Stimulated activated naive CD4-positive, alpha-beta T cell (primary cell): Measurements from ENCODE around the gene ZNF343.
"Not testable (repeated sequence)": the region's sequence is repeated elsewhere in the genome, so short reads cannot be mapped to it uniquely, and the experiment has no call there.

Experiments used
- DNase-seq, 6 experiments: peaks; one replicate each; lab custom pipeline; 2025; lab: John Stamatoyannopoulos, UW

ZNF343 gene

DNA sequence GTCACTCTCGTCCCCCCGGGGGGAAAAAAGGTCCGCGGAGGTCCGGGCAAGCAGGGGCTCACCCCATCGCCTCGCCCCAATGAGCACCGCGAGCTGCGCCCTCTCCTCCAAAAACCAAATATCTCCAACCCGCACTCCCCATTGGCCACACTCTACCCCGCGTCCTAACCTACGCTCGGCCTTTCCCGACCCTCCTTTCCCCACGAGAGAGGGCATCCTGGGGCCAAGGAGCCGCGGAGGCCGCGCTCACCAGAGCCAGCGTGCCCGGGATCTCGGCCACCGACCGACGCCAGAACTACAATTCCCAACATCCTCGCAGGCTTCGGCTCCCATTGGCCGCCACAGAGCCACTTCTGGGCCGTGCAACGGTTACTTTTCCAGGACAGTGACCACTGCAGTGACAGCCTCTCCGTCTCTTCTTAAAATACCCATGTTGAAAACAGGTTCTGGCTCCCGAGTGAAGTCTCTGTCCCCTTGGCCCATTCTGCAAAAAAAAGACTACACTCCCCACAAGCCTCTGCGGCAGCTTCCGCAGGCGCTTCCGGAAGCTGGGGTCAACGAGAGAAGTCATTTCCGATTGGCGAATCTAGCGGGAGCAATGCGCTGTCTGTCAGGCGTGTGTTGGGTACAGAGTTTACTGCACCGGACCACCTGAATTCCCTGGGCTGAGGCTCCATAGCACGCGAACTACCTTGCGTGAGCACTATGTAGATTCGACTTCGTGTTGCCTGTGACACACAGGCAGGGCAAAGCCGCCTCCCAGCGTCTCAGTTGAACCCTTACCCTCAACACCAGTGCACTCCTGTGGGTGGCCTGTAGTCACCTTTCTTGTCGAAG is at the start of gene ZNF343:
Gene ZNF343 (minus strand): TSS at position 285 of the 837 bp plus-strand sequence. CDS start 15,020 bp downstream, outside the sequence.
- peak; percentile 55 to 94 (median 75) for DNase-seq

DNA sequence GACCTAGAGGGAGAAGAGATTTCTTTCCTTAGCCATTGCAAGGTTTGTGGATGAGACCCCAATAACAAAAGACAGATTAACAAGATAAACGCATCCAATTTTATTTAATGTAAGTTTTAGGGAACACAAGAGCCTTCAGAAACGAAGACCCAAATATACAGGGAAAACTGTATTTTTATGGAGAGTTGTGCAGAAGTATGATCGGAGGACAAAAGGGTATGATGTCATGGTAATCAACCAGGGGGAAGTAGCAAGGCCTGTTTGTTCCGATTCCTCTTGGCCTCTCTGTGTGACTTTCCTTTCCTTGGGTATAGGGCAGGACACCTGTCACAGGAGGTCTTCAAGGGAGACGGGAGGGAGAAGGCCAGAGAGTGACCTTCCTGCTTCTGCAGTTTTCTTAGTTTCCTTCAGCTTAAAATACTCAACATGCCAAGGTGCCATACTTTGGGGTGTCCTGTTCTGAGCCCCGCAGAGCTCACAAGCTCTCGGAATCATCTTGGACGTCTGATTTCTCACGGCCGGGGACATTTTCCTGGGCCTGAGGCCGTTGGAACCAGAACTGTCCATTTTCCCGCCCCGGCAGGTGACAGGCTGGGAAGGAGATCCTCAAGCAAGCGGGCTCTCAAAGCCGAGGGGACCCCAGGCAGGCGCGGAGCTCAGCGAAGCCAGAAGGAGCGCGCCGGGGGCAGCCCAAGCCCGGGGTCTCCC is 49.3 kb upstream of the ZNF343 start:
- DNase-seq, result no peak

DNA sequence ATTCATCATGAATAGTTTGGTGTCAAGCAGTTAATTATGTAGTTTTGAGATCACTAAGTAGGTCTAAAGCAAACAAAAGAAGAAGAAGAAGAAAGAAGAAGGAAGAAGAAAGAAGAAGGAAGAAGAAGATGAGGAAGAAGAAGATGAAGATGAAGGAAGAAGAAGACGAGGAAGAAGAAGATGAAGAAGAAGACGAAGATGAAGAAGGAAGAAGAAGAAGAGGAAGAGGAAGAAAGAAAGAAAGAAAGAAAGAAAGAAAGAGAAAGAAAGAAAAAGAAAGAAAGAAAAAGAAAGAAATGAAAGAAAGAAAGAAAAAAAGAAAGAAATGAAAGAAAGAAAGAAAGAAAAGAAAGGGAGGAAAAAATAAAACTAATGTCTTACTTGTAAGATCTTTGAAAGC is 36.9 kb upstream of the ZNF343 start:
- no peak for DNase-seq

DNA sequence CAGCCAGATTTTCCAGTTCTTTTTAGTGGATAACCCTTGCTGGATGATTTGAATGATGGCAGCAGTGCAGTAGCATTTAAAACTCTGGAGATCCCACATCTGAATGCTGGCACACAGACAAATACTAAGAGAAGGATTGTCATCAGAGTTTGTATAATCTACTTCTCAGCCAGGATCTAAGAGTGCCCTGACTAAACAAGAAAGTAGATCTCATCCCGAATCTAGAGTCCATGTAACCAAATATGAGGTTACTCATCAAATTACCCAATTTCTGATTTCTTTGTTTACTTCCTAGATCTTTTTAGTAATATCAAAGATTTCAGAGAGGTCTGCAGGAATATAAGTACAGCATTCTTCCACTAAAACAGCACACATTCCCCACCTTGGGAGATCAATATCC is 35.5 kb upstream of the ZNF343 start:
- no peak for DNase-seq

DNA sequence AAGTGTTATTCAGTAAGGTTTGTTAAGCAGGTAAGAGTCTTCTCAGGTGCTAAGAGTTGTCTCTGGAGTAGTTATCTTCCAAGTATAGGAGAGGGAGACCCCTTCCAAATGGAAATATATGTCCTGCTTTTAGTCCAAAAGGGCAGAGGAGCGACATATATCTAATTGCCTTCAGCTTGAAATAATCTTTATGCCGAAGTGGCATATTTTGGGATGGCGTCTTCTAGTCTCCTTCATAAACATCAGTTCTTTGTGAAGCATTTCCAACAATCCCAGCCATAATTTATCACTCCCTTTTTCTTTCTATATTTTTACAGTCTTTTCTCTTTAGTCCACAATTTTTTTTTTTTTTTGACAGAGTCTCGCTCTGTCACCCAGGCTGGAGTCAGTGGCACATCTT is 33.6 kb upstream of the ZNF343 start:
- no peak for DNase-seq

DNA sequence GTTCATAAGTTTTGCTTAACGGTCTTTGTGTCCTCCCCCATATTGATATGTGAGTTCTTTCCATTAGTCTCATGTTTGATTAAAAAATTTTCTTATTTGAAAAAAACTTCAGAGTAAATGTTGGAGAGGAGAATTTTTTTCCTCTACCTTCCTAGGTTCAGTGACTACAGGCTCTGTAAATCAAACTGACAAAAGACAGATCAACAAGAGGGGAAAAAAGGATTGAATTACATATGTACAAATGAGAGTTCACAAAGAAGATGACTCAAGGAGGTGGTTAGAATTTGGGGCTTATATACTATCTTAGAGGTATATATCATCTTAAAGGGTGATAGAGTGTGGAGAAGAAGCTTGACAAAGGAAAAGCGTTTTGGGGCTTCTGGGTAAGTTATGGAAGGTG is 33.2 kb upstream of the ZNF343 start:
- DNase-seq, result no peak

DNA sequence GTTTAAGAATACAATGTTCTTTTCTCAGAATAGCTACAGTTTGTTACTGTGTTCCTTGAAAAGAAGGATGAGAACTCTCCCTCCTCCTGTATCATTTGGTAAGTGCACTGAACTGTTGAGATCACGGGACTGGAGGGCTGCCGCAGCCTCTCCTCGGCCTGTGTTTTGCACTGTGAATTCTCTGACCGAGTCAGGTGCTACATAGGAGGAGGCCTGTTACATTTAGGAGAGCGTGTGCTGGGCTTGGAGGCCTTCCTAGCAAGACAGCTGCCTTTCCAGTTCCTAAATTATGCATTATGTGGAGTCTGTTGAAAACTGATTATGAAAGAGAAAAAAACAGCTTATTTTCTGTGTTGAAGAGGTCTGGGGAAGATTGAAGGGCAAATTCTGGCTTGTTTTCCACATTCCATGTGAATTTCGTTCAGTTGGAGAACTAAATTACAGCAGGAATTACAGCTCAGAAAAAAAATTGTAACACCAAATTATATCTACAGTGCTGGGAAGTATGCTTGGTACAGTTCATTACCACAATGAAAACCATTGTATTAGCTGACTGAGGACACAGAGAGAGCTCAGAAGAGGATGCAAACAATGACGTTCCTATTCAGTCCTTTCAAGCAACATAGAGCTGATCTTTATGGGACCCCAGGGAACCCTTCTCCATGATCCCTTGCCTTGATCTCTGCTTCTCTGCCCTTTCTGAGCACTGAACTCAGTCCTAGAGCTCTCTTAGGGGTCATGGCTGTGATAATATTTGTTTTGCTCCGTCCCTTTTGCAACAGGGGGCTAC is 30.4 kb upstream of the ZNF343 start:
- DNase-seq, result no peak

DNA sequence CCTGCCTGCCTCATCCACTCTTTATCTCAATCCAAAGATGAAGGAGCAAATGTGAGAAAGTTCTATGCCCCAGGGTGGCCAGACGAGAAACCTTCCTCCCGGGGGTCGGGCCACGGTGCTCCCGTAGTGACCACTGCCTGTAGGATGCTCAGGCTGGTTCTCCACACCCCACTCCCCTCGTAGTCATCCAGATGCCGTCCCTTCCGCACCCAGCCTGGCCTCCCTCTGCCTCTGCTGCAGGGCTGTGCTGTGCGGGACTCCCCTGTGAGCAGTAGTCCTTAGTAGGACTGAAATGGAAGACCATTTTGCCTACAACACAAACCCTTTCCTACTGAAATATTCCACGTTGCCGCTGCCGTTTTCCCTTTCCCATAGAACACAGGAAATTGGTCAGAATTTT is 29.6 kb upstream of the ZNF343 start:
- no peak for DNase-seq

DNA sequence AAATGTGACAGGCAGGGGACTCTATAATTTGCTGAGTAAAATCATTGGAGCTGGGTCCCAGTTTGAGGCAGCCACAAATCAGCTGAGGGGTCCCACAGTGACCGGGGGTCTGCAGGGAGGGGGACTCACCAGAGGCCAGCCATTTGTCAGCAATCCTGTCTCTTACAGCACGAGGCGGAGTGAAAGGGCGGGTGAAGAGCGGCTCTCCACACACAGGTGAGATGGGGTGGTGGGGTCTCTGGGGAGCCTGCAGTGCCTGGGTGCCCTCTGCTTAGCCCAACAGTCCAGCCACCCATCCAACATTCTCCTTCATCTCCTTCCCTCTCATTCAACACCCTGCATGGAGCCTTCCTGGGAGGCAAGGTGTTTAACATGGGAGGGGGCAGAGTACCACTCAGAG is 28.4 kb upstream of the ZNF343 start:
- DNase-seq, result no peak

DNA sequence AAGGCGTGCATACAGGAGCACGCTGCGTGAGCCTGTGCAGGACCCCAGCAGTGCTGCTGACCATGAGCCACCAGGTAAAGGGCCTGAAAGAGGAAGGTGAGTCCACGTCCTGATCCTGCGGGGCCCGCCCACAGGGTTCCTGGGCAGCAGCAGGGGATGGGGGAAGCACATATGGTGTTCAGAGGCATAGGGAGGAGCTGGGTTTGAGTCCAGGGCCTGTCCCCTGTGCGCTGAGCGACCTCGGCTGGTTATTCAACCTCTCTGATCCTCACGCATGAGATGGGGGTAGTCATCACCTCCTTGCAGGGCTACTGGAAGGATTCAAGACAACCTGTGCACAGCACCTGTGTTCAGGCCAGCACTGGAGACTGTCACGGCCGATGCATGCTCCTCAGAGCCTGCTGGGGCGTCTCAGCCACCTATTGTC is 27.9 kb upstream of the ZNF343 start, which contains the start of gene TMC2:
Gene TMC2 (plus strand): TSS at position 14 of the 427 bp plus-strand sequence. CDS start 49 bp downstream, at position 63.
- no peak for DNase-seq

DNA sequence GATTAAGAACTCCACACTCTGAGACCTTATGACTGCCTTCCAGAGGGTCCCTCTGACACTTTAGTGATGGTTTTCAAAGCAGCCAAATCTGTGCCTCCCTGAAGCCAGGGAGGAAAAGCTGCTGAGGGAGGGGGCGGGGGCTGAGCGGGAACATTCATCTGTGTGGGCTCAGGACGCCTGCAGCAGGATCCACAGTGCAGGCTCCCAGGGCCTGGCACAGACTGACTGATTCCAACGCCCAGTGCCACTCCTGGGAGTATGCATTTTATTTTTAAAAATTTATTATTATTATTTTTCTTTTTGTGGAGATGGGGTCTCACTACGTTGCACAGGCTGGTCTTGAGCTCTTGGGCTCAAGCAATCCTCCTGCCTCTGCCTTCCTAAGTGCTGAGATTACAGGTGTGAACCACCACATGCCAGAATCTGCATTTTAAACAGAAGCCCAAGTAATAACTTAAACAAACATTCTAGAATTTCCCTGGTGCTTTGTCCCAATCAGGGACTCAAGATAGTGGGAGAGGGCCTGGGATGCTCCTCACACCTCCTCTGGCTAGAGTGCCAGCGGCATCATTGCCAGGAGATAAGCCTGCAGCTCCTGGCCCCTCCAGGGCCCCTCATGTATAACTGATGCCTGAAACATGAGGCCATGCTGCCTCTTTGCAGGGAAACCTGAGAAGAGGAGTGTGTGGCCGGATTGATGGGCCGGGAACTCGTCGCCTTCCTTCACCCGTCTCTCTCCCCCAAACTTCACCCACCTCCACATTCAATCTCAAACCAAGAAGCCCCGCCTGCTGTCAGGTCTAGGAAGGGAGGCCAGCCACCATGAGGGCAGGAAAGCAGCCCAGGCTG is 27.2 kb upstream of the ZNF343 start:
- DNase-seq, result no peak

DNA sequence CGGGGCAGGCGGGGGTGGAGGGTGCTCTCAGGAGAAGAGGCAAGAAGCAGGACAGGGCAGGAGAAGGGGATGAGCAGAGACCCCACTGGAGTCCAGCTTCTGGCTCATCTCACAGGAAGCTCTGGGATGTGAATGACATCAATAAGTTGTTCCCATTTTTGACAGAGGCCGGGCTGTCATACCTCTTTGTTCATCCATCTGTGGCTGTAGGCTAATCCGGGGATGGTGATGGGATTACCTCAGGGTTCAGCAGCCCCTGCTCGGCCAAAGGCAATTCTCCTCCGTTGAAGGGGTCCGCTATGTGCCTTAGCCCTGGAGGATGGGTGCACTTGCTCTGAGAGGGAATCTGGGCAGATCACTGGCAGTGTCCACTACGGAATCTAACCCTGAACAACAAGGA is 24.4 kb upstream of the ZNF343 start:
- no peak for DNase-seq

DNA sequence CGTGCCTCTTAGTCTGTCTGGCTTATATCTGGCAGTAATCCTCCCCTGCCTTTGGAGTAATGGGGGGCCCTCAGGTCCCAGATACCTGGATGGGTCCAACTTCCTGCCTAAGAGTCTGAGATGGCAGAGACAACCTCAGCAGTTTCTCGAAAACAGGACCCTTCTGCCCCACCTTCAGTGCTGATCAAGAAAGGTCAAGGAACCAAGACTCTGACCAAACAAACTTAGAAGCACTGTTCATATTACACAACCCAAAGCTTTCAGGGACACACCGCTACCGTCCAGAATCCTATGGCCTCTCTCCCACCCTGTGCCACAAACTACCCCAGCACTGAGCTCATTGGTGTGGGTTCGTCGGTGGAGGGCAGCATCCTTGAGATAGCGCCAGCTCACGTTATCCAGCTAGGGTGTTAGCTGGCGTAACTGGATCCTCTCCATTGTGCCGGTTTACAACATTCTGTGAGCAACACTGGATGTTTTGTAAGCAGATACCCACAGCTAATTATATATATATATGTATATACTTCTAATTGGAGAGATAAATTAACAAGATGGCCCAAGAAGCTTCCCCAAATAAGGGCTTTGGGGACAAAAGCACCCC is 20.1 kb upstream of the ZNF343 start:
- DNase-seq, result no peak

DNA sequence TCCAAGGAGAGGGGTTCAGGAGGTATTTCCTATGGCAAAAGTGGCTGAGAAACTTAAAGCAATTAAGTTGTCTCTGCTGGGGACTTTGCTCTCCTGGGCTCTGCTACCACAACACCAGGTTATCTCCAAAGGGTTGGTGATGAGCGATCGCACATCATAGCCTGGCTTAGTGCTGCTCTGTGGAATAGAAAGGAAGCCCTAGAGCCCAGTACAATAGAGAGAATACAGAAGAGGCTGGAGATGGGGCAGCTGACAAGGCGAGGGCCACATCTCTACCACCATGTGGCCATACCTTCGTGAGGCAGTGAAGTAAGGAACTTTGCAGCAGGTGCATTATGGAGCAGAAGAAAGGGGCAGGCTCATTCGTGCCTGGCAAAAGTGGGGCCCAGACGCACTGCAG is 19.0 kb upstream of the ZNF343 start:
- DNase-seq, result no peak

DNA sequence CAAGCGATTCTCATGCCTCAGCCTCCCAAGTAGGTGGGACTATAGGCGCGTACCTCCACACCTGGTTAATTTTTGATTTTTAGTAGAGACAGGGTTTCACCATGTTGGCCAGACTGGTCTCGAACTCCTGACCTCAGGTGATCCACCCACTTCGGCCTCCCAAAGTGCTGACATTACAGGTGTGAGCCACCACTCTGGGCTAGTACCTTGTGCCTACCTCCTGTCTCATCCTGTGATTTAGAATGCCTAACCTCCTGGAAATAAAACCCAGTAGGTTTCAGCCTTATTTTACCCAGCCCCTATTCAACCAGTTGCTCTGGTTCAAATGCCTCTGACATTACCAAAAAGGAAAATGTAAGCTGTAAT is 17.5 kb upstream of the ZNF343 start:
- not testable (repeated sequence) for DNase-seq

DNA sequence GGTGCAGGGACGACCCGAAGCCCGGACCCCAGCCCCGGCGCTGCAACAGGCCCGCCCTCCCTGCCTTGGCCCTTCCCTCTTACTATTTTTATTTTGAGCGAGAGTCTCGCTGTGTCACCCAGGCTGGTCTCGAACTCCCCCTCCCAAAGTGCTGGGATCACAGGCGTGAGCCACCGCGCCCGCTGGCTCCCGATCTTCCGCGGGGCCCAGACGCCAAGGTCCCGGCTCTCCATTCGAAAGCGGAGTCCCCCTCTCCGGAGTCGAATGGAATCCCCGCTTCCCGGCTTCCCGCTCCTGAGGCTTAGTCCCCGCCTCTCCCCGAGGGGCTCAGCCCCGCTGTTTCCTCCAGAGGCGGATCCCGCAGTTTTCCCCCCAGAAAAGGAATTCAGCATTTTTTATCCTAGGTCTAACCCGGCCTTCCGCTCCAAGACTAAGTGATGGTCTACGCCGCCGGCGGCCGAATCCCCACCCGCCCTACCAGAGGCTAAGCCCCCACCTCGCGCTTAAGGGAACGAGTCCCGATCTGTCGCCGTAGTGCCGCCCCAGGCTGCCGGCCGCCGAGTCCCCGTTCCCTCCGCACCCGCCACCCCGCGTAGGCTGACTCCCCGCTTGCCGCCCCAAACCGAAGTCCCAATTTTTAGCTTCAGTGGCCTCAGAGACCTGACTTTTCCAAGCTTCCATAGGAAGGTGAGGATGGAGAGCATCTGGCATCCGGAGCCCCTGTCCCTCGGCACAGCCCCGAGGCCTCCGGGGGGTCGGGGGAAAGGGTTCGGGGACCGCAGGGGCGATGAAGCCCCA is 16.2 kb upstream of the ZNF343 start:
- DNase-seq, result peak in 4 of 6 experiments; percentile 24 to 58 (median 46)

DNA sequence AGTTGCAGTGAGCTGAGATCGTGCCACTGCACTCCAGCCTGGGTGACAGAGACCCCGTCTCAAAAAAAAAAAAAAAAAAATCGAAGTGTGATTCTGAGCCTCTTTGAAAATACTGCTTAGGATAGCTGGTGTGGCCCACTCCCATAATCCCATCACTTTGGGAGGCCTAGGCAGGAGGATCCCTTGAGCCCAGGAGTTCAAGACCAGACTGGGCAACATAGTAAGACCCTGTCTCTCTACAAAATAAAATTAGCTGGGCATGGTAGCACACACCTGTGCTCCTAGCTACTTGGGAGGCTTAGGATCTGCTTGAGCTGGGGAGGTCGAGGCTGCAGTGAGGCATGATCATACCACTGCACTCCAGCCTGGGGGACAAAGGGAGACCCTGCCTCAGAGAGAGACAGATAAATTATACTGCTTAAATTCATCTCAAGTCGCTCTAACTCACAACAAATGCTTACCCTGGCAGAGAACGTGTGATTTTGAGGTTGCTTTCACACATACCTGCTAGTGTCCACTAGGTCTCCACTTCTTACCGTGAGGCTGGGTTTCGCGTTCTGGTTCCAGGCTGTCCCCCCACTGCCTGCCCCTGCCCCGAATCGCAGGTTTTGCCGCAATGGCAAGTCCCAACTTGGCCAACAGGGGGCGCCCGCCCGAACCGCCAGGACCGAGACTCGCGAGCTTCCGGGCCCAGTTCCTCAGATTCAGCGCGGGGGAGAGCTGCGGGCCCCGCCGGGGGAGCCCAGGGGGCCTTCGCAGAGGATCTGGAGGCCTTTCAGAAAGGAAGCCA is 15.4 kb upstream of the ZNF343 start:
- DNase-seq, result peak; percentile 70 to 94 (median 88)

DNA sequence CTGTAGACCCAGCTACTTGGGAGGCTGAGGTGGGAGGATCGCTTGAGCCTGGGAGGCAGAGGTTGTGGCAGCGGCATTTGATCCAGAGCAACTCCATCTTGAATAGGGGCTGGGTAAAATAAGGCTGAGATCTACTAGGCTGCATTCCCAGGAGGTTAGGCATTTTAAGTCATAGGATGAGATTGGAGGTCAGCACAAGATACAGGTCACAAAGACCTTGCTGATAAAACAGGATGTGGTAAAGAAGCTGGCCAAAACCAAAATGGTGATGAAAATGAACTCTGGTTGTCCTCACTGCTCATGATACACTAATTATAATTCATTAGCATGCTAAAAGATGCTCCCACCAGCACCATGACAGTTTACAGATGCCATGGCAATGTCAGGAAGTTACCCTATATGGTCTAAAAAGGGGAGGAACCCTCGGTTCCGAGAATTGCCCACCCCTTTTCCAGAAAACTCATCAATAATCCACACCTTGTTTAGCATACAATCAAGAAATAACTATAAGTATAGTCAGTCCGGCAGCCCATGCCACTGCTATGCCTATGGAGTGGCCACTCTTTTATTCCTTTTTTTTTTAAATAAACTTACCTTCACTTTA is 14.2 kb upstream of the ZNF343 start:
- DNase-seq, result not testable (repeated sequence)
